LoVo (cell line): ENCODE measurements around the gene VSTM2B.

Experiments used
- DNase-seq: peaks from one replicate; pipeline ENCODE4 v3.0.0-alpha.2; 2016; ENCODE audit warnings: low spot score

Gene VSTM2B

GRCh38 chr19:29596080-29596727 is 70.4 kb downstream of the VSTM2B start:
- DNase-seq = no peak

GRCh38 chr19:29596885-29597525 is 71.2 kb downstream of the VSTM2B start:
- DNase-seq = peak; percentile 21

GRCh38 chr19:29598036-29598435 is 72.2 kb downstream of the VSTM2B start:
- no peak for DNase-seq

- DNase-seq = no peak
Observed at GRCh38 chr19:29598496-29598895, 72.7 kb downstream of the VSTM2B start.

- no peak for DNase-seq
Observed at GRCh38 chr19:29603308-29603707, 77.5 kb downstream of the VSTM2B start.

GRCh38 chr19:29605653-29606419 is 80.0 kb downstream of the VSTM2B start, which contains the start of gene POP4:
TSS of gene POP4 (plus strand) at chr19:29606283. CDS start at chr19:29606319, 36 bp downstream.
- peak; percentile 93 for DNase-seq

- DNase-seq = no peak
Observed at GRCh38 chr19:29606420-29606747, 80.6 kb downstream of the VSTM2B start.

- no peak for DNase-seq
Observed at GRCh38 chr19:29609636-29610035, 83.8 kb downstream of the VSTM2B start.

GRCh38 chr19:29610213-29610573 is 84.4 kb downstream of the VSTM2B start:
- no peak for DNase-seq

GRCh38 chr19:29610574-29611271 is 84.9 kb downstream of the VSTM2B start:
- peak; percentile 49 for DNase-seq

GRCh38 chr19:29612121-29612520 is 86.3 kb downstream of the VSTM2B start:
- no peak for DNase-seq

GRCh38 chr19:29612801-29613595 is 87.2 kb downstream of the VSTM2B start:
- no peak for DNase-seq

GRCh38 chr19:29614046-29614445 is 88.3 kb downstream of the VSTM2B start:
- DNase-seq = no peak
